A673 (cell line): ENCODE data around the gene MTMR12. TPM values are rescaled to one million over a fixed set of nuclear protein-coding genes. Genes with fewer than 3 reads are reported as not detected.

Source experiments
- BruUV-seq: library from RNA; stranded (reverse); fragments of 400-500 nt; replicated peaks from 2 replicates; lab custom pipeline; 2021; lab: Mats Ljungman, UMichigan
- CTCF ChIA-PET: fragments of 300-600 bp; sonication (Branson Sonifier 250); formaldehyde crosslinking; loops from one replicate; lab custom pipeline; 2022; ENCODE audit warnings: antibody characterized with exemption; lab: Charles Lee
- POLR2A ChIA-PET: fragments of 300-600 bp; sonication (Branson Sonifier 250); formaldehyde crosslinking; loops from one replicate; lab custom pipeline; 2022; ENCODE audit warnings: antibody characterized with exemption; ENCODE audit not compliant: low non-redundant PET; lab: Charles Lee
- DNase-seq: peaks from one replicate; pipeline ENCODE4 v3.0.0-alpha.2; 2015; ENCODE audit warnings: low spot score
- H3K27ac ChIP-seq: fragments of 200-600 bp; sonication (generic); 2 replicates; pipeline ENCODE4 v1.5.1; 2016; ENCODE audit warnings: mixed run types, low read depth, mild to moderate bottlenecking, mixed read lengths, antibody characterized with exemption, low read length; ENCODE audit not compliant: poor library complexity, severe bottlenecking
- H3K27me3 ChIP-seq: fragments of 200-600 bp; sonication (generic); replicated peaks from 2 replicates; pipeline ENCODE4 v1.6.1; 2017; ENCODE audit warnings: mixed run types, low read depth, mild to moderate bottlenecking, mixed read lengths, antibody characterized with exemption, low read length; ENCODE audit not compliant: insufficient read depth, poor library complexity
- H3K36me3 ChIP-seq: fragments of 200-600 bp; sonication (generic); 2 replicates; pipeline ENCODE4 v1.6.1; 2016; ENCODE audit warnings: mixed run types, mild to moderate bottlenecking, mixed read lengths, antibody characterized with exemption, low read length; ENCODE audit not compliant: insufficient read depth, poor library complexity, severe bottlenecking
- H3K4me1 ChIP-seq: fragments of 200-600 bp; sonication (generic); 2 replicates; pipeline ENCODE4 v1.6.1; 2017; ENCODE audit warnings: mixed run types, mild to moderate bottlenecking, mixed read lengths, antibody characterized with exemption, low read length; ENCODE audit not compliant: insufficient read depth, poor library complexity, severe bottlenecking
- H3K4me3 ChIP-seq: fragments of 200-600 bp; sonication (generic); 2 replicates; pipeline ENCODE4 v1.5.1; 2016; ENCODE audit warnings: low read depth, mixed run types, mild to moderate bottlenecking, mixed read lengths, low read length; ENCODE audit not compliant: poor library complexity, severe bottlenecking
- H3K9me3 ChIP-seq: fragments of 200-600 bp; sonication (generic); 2 replicates; pipeline ENCODE4 v1.6.1; 2016; ENCODE audit warnings: mixed run types, low read depth, mild to moderate bottlenecking, mixed read lengths, antibody characterized with exemption, low read length; ENCODE audit not compliant: poor library complexity, severe bottlenecking
- CTCF ChIP-seq: fragments of 300-800, 200-600 bp; sonication (generic); conservative IDR thresholded peaks from 2 replicates; pipeline ENCODE4 v1.5.1; 2017; ENCODE audit warnings: low read depth, mild to moderate bottlenecking, antibody characterized with exemption, low read length, moderate library complexity, mixed read lengths
- EZH2 ChIP-seq: fragments of 200-600 bp; sonication (generic); IDR thresholded peaks from 2 replicates; pipeline ENCODE4 v1.6.1; 2017; ENCODE audit warnings: borderline replicate concordance, low read depth, mild to moderate bottlenecking, mixed read lengths, antibody characterized with exemption, low read length; ENCODE audit not compliant: poor library complexity, severe bottlenecking
- intact Hi-C: fragments of 100-400 bp; cut with micrococcal nuclease; formaldehyde crosslinking; loops from one replicate; pipeline ENCODE4 v1.10.0; 2022; ENCODE audit not compliant: unreplicated experiment
- total RNA-seq: library from RNA; stranded (reverse); gene quantifications from 2 replicates; pipeline ENCODE4 v1.2.3, GENCODE V29; 2021

MTMR12 gene
- total RNA-seq, 1 experiment from 2014 or later: 35.8 TPM

DNA sequence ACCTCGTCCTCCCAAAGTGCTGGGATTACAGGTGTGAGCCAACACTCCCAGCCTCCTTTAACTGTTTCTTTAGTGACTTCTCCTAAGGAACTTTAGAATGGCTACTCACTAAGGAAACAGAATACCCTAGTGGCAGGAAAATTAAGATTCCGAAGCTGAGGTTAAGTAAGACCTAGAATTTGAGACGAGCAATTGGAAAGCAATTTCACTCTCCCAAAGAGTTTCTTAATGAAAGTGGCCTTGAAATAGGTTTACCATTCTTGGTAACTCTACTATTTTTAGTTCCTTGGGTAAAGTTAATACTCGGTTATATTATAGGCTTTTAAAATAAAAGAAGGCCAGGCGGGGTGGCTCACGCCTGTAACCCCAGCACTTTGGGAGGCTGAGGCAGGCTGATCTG lies 115.7 kb downstream of the MTMR12 start:
- intact Hi-C loops: no loop called here
- H3K27ac ChIP-seq: no peak overlapping the region
- no TSS peak for BruUV-seq
- H3K36me3 ChIP-seq: no peaks in the 10 kb centered on the region
- POLR2A ChIA-PET: no interaction called here
- CTCF ChIA-PET: no interaction called here
- TF ChIP-seq CTCF: no peak
- no peak for TF ChIP-seq EZH2
- H3K9me3 ChIP-seq: no peaks in the 10 kb centered on the region
- no peak for DNase-seq
- no peaks in the 10 kb centered on the region for H3K27me3 ChIP-seq
- peaks cover 8% of the 10 kb centered on the region for H3K4me1 ChIP-seq
- H3K4me3 ChIP-seq: no peak overlapping the region

- POLR2A ChIA-PET: interaction anchor here (0.6 kb wide), 1 partner anchor 170 kb away, joined by 3 read pairs; no protein-coding TSS in a partner anchor
- no peaks in the 10 kb centered on the region for H3K36me3 ChIP-seq
- no peaks in the 10 kb centered on the region for H3K9me3 ChIP-seq
- H3K4me1 ChIP-seq: peaks cover 8% of the 10 kb centered on the region
- H3K4me3 ChIP-seq: no peak overlapping the region
- H3K27ac ChIP-seq: no peak overlapping the region
- no peak for TF ChIP-seq CTCF
- intact Hi-C loops: no loop called here
- no peak for DNase-seq
- no TSS peak for BruUV-seq
- CTCF ChIA-PET: no interaction called here
- H3K27me3 ChIP-seq: no peaks in the 10 kb centered on the region
These were observed 117.5 kb downstream of the MTMR12 start for GRCh38 chr5:32195265-32195664.

DNA sequence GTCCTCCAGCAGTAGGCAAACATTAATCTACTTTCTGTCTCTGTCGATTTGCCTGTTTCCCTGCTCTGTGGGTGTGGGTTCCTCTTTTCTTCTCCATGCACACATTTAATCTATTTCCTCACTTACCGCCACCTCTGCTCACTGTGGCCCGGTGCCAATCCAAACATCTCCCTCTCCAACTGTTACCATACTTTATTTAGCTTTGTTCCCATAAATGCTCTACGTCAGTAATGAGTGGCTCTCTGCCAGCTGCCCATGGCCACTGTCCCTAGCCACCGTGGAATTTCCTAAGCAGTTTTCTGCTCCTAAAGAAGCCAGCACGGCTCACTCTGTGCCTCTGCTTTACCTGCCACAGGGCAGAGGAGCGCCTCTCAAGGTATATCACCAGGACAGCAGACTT lies 119.1 kb downstream of the MTMR12 start:
- peak; percentile 61 for DNase-seq
- Histone ChIP-seq H3K4me1 (peaks cover 8% of the 10 kb centered on the region), H3K36me3 (no peaks in the 10 kb centered on the region), H3K27me3 (no peaks in the 10 kb centered on the region), H3K27ac (no peak overlapping the region), H3K9me3 (no peaks in the 10 kb centered on the region), H3K4me3 (no peak overlapping the region)
- intact Hi-C loops: no loop called here
- no TSS peak for BruUV-seq
- ChIA-PET CTCF (no interaction called here), POLR2A (no interaction called here)
- no peak for TF ChIP-seq EZH2
- no peak for TF ChIP-seq CTCF
